ENCODE results near the gene CC2D1B. TPM values are rescaled to one million over a fixed set of nuclear protein-coding genes. Genes with fewer than 3 reads are reported as not detected.
A peak's percentile ranks its signal among the peaks of the same experiment; 100 is the strongest.

The CC2D1B gene
- total RNA-seq, 2 experiments from 2014 or later = 49.9 to 53.3 TPM

- Mint-ChIP-seq H3K27ac (no peak overlapping the region), H3K27me3 (no peaks in the 10 kb centered on the region), H3K4me3 (no peak overlapping the region), H3K4me1 (no peaks in the 10 kb centered on the region), H3K9me3 (ENCODE audit: low read depth) (no peaks in the 10 kb centered on the region), H3K36me3 (peaks cover 55% of the 10 kb centered on the region)
- CTCF ChIA-PET = no interaction called here
- DNase-seq (no peak), ATAC-seq (no peak)
These were observed 10.6 kb downstream of the CC2D1B start for GRCh38 chr1:52355436-52355835.

DNA sequence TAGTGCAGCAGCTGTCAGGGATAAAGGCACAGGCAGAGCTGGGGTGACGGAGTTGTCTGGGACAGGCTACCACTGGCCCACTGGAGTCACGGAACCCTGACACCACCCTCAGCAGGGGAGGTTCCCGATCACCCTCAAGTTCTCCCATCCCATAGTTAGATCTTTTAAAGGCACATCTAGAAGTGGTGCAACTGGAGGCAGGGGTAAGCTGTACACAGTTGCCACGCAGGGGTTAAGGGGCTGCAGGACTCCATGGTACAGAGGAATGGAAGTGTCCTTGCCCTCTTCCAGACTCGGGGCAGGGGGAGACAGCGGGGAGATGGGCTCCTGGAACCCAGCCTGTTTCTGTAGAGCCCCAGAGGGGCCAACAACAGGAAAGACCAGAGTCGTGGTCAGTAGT lies 13.3 kb downstream of the CC2D1B start:
- DNase-seq (no peak), ATAC-seq (no peak)
- Mint-ChIP-seq H3K9me3 (ENCODE audit: low read depth) (no peaks in the 10 kb centered on the region), H3K27me3 (no peaks in the 10 kb centered on the region), H3K4me1 (no peaks in the 10 kb centered on the region), H3K4me3 (no peak overlapping the region), H3K27ac (no peak overlapping the region), H3K36me3 (peaks cover 38% of the 10 kb centered on the region)
- CTCF ChIA-PET = no interaction called here

DNA sequence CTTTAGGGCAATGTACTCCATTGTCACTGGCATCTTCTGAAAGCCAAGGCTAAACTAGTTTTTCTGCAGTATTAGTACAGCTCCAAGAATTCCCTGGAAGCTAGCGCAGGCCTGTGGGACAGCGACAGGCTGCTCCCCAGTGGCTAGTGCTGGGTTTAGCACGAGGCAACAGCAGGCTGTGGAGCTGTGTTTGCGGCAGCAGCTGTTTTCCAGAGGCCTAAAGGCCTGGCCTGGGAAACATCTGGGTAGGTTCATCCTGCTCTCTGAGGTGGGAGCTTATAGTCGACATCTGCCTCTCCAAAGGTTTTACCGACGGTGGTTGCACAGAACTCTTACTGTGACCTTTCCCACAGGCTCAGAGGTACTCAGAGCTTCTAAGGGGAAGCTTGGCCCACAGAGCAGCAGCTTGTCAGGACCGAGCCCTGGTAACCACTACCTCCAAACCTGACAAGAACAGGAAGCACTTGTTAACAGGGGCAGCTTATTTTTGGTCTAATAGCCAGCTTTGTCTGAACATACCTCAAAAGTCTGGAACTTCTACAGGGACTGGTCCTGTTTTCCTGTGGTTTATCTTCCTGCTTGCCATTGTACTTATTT lies 17.2 kb downstream of the CC2D1B start:
- H3K27me3 Mint-ChIP-seq = no peaks in the 10 kb centered on the region
- H3K27ac Mint-ChIP-seq = no peak overlapping the region
- CTCF ChIA-PET = interaction anchor here (1.6 kb wide), 1 partner anchor 15 kb away, joined by 5 read pairs; no protein-coding TSS in a partner anchor
- DNase-seq = no peak
- peaks cover 10% of the 10 kb centered on the region for H3K36me3 Mint-ChIP-seq
- ATAC-seq = peak; percentile 33
- H3K4me1 Mint-ChIP-seq = no peaks in the 10 kb centered on the region
- H3K4me3 Mint-ChIP-seq = no peak overlapping the region
- H3K9me3 Mint-ChIP-seq (ENCODE audit: low read depth) = no peaks in the 10 kb centered on the region

GRCh38 chr1:52346653-52347052 lies 19.4 kb downstream of the CC2D1B start:
- Mint-ChIP-seq H3K27ac (no peak overlapping the region), H3K27me3 (no peaks in the 10 kb centered on the region), H3K4me3 (no peak overlapping the region), H3K36me3 (no peaks in the 10 kb centered on the region), H3K4me1 (no peaks in the 10 kb centered on the region), H3K9me3 (ENCODE audit: low read depth) (no peaks in the 10 kb centered on the region)
- CTCF ChIA-PET = interaction anchor here (1.3 kb wide), 1 partner anchor 10 kb away, joined by 5 read pairs; no protein-coding TSS in a partner anchor
- DNase-seq = no peak
- no peak for ATAC-seq

GRCh38 chr1:52345252-52345651 lies 20.8 kb downstream of the CC2D1B start:
- H3K4me3 Mint-ChIP-seq = no peak overlapping the region
- CTCF ChIA-PET = interaction anchor here (1.3 kb wide), 1 partner anchor 8 kb away, joined by 5 read pairs; no protein-coding TSS in a partner anchor
- H3K4me1 Mint-ChIP-seq = no peaks in the 10 kb centered on the region
- H3K36me3 Mint-ChIP-seq = no peaks in the 10 kb centered on the region
- no peaks in the 10 kb centered on the region for H3K9me3 Mint-ChIP-seq (ENCODE audit: low read depth)
- ATAC-seq (no peak), DNase-seq (no peak)
- no peaks in the 10 kb centered on the region for H3K27me3 Mint-ChIP-seq
- no peak overlapping the region for H3K27ac Mint-ChIP-seq

- no peak for ATAC-seq
- no peaks in the 10 kb centered on the region for H3K4me1 Mint-ChIP-seq
- no peaks in the 10 kb centered on the region for H3K36me3 Mint-ChIP-seq
These were observed 22.0 kb downstream of the CC2D1B start for GRCh38 chr1:52343979-52344378.

DNA sequence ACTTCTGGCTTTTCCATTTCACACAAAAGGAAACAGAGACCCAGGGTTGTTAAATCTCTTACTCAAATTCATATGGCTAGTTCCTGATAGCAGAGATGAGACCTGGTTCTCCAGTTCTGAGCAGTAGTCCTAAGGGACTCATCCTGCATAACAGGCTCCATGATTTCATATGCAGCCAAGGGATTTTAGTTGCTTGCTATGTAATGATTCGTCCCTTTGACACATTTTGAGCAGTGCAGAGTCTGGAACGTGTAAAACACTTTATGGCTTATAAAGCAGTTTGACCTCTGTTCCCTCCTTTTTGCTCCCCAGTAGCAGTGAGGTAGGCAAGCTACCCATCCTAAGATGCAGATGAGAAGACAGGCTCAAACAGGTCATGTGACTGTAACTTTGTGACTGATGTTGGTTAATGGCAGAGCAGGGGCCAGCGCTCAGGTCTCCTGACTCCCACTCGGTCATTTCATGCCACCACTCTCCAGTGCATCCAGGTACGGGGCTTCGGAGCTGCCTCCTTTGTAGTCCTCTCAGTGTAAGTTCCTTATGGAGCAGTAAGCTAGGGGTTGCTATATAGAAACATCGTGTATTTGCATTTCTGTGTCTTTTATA lies 24.2 kb downstream of the CC2D1B start:
- Mint-ChIP-seq H3K9me3 (ENCODE audit: low read depth) (no peaks in the 10 kb centered on the region), H3K27me3 (no peaks in the 10 kb centered on the region), H3K36me3 (no peaks in the 10 kb centered on the region), H3K4me1 (no peaks in the 10 kb centered on the region), H3K27ac (no peak overlapping the region), H3K4me3 (no peak overlapping the region)
- DNase-seq = no peak
- no peak for ATAC-seq
- CTCF ChIA-PET = no interaction called here

More at GRCh38 chr1:52343979-52344378, 22.0 kb downstream of the CC2D1B start:
- CTCF ChIA-PET = interaction anchor here (0.6 kb wide), 1 partner anchor 417 kb away, joined by 3 read pairs; no protein-coding TSS in a partner anchor
- H3K27ac Mint-ChIP-seq = no peak overlapping the region
- no peaks in the 10 kb centered on the region for H3K27me3 Mint-ChIP-seq
- no peak overlapping the region for H3K4me3 Mint-ChIP-seq
- DNase-seq = no peak
- no peaks in the 10 kb centered on the region for H3K9me3 Mint-ChIP-seq (ENCODE audit: low read depth)

DNA sequence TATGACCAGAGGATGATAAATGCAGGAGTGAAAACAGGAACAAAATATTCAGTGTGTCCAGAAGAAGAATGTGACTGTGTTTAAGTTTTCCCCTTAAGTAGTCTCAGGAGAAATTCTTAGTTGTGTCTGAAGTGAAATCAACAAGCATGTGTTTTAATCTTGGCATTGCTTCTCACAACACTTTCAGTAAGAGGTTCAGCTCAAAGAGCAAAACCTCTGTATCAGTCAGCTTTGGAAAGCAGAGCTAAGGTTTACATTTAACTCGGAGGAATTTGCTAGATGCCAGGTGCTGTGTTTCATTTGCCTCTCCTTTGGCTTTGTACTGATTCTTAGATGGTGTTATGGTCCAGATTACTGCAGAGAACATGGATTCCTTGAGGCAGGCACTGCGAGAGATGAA lies 28.6 kb downstream of the CC2D1B start:
- ATAC-seq (no peak), DNase-seq (no peak)
- H3K27ac Mint-ChIP-seq = no peak overlapping the region
- H3K9me3 Mint-ChIP-seq (ENCODE audit: low read depth) = no peaks in the 10 kb centered on the region
- H3K4me3 Mint-ChIP-seq = no peak overlapping the region
- no peaks in the 10 kb centered on the region for H3K27me3 Mint-ChIP-seq
- no peaks in the 10 kb centered on the region for H3K36me3 Mint-ChIP-seq
- H3K4me1 Mint-ChIP-seq = no peaks in the 10 kb centered on the region
- CTCF ChIA-PET = interaction anchor here (1.9 kb wide), 1 partner anchor 9 kb away, joined by 5 read pairs; no protein-coding TSS in a partner anchor

GRCh38 chr1:52334906-52335528 lies 31.0 kb downstream of the CC2D1B start:
- no peaks in the 10 kb centered on the region for H3K9me3 Mint-ChIP-seq (ENCODE audit: low read depth)
- peaks cover 2% of the 10 kb centered on the region for H3K36me3 Mint-ChIP-seq
- H3K4me3 Mint-ChIP-seq = no peak overlapping the region
- peaks cover 5% of the 10 kb centered on the region for H3K4me1 Mint-ChIP-seq
- DNase-seq (no peak), ATAC-seq (no peak)
- H3K27ac Mint-ChIP-seq = no peak overlapping the region
- CTCF ChIA-PET = interaction anchor here (0.8 kb wide), 1 partner anchor 11 kb away, joined by 3 read pairs; no protein-coding TSS in a partner anchor
- H3K27me3 Mint-ChIP-seq = no peaks in the 10 kb centered on the region

- no peak overlapping the region for H3K4me3 Mint-ChIP-seq
- peaks cover 2% of the 10 kb centered on the region for H3K36me3 Mint-ChIP-seq
- DNase-seq (no peak), ATAC-seq (no peak)
- no peaks in the 10 kb centered on the region for H3K9me3 Mint-ChIP-seq (ENCODE audit: low read depth)
- CTCF ChIA-PET = no interaction called here
- H3K27me3 Mint-ChIP-seq = no peaks in the 10 kb centered on the region
- H3K4me1 Mint-ChIP-seq = peaks cover 8% of the 10 kb centered on the region
- no peak overlapping the region for H3K27ac Mint-ChIP-seq
These were observed 33.6 kb downstream of the CC2D1B start for GRCh38 chr1:52332411-52332810.

GRCh38 chr1:52328615-52329014 lies 37.4 kb downstream of the CC2D1B start:
- Mint-ChIP-seq H3K36me3 (peaks cover 2% of the 10 kb centered on the region), H3K9me3 (ENCODE audit: low read depth) (no peaks in the 10 kb centered on the region), H3K27ac (no peak overlapping the region), H3K4me3 (no peak overlapping the region), H3K27me3 (no peaks in the 10 kb centered on the region), H3K4me1 (peaks cover 8% of the 10 kb centered on the region)
- no peak for DNase-seq
- CTCF ChIA-PET = no interaction called here
- ATAC-seq = no peak

- H3K4me3 Mint-ChIP-seq = no peak overlapping the region
- ATAC-seq = no peak
These were observed 40.2 kb downstream of the CC2D1B start for GRCh38 chr1:52325786-52326185.

DNA sequence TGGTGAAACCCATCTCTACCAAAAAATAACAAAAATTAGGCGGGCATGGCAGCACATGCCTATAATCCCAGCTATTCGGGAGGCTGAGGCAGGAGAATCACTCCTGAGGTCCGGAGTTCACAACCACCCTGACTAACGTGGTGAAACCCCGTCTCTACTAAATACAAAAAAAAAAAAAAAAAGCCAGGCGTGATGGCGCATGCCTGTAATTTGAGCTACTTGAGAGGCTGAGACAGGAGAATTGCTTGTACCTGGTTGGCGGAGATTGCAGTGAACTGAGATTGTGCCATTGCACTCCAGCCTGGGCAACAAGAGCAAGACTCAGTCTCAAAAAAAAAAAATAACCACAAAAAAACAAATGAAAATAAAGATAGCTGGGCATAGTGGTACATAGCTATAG lies 42.3 kb downstream of the CC2D1B start:
- Mint-ChIP-seq H3K27ac (no peak overlapping the region), H3K36me3 (no peaks in the 10 kb centered on the region), H3K27me3 (no peaks in the 10 kb centered on the region), H3K9me3 (ENCODE audit: low read depth) (no peaks in the 10 kb centered on the region), H3K4me1 (no peaks in the 10 kb centered on the region), H3K4me3 (no peak overlapping the region)
- ATAC-seq (no peak), DNase-seq (no peak)
- CTCF ChIA-PET = interaction anchor here (1.2 kb wide), 1 partner anchor 12 kb away, joined by 3 read pairs; no protein-coding TSS in a partner anchor

More at GRCh38 chr1:52325786-52326185, 40.2 kb downstream of the CC2D1B start:
- peaks cover 8% of the 10 kb centered on the region for H3K4me1 Mint-ChIP-seq
- no peaks in the 10 kb centered on the region for H3K27me3 Mint-ChIP-seq
- no peak overlapping the region for H3K27ac Mint-ChIP-seq
- no peak for DNase-seq
- peaks cover 2% of the 10 kb centered on the region for H3K36me3 Mint-ChIP-seq
- CTCF ChIA-PET = no interaction called here
- no peaks in the 10 kb centered on the region for H3K9me3 Mint-ChIP-seq (ENCODE audit: low read depth)

GRCh38 chr1:52321061-52321460 lies 44.9 kb downstream of the CC2D1B start:
- ATAC-seq (no peak), DNase-seq (no peak)
- Mint-ChIP-seq H3K9me3 (ENCODE audit: low read depth) (no peaks in the 10 kb centered on the region), H3K27ac (no peak overlapping the region), H3K4me3 (no peak overlapping the region), H3K27me3 (no peaks in the 10 kb centered on the region), H3K36me3 (no peaks in the 10 kb centered on the region), H3K4me1 (no peaks in the 10 kb centered on the region)
- CTCF ChIA-PET = no interaction called here
